Endothelial cell of umbilical vein (primary cell): ENCODE data around the gene PTTG1IP2. TPM values are rescaled to one million over a fixed set of nuclear protein-coding genes. Genes with fewer than 3 reads are reported as not detected.

Experiments used
- BruUV-seq: library from RNA; stranded (reverse); fragments of 400-500 nt; replicated peaks from 2 replicates; lab custom pipeline; 2021; lab: Mats Ljungman, UMichigan
- CTCF ChIA-PET: fragments of 300-600, 350-600 bp; sonication (Branson Sonifier 250); formaldehyde crosslinking; loops from one replicate; lab custom pipeline; 2021; ENCODE audit warnings: antibody characterized with exemption, inconsistent platforms; lab: Charles Lee
- POLR2A ChIA-PET: fragments of 300-600, 350-600 bp; sonication (Branson Sonifier 250); formaldehyde crosslinking; loops from one replicate; lab custom pipeline; 2021; ENCODE audit warnings: antibody characterized with exemption, inconsistent platforms; lab: Charles Lee
- DNase-seq: peaks from one replicate; pipeline ENCODE4 v3.0.0-alpha.2; 2011; ENCODE audit warnings: low read depth, low spot score
- FAIRE-seq: peaks from 2 replicates; lab custom pipeline; 2011; peaks lifted over from hg19 to GRCh38; lab: Jason Lieb, UNC
- H2AFZ ChIP-seq: 2 replicates; pipeline ENCODE4 v1.6.0; 2012; ENCODE audit warnings: low read depth, low read length, control low read depth, inconsistent platforms
- H3K27ac ChIP-seq: 2 replicates; pipeline ENCODE4 v1.5.1; 2011; ENCODE audit warnings: low read depth, mild to moderate bottlenecking, control low read depth, low read length, moderate library complexity; ENCODE audit not compliant: insufficient read depth
- H3K27me3 ChIP-seq, 2 experiments: 2 replicates each; pipeline versions ENCODE4 v1.6.0 to v1.6.1; 2011; ENCODE audit warnings: low read length in 2 of 2, mixed read lengths in 1 of 2; ENCODE audit not compliant: control insufficient read depth in 2 of 2, insufficient read depth in 2 of 2
- H3K36me3 ChIP-seq, 2 experiments: 2 replicates in 1 of 2; 3 replicates in 1 of 2; pipeline ENCODE4 v1.5.1; 2011; ENCODE audit warnings: low read length in 2 of 2, mild to moderate bottlenecking in 1 of 2, moderate library complexity in 1 of 2; ENCODE audit not compliant: control insufficient read depth in 2 of 2, insufficient read depth in 2 of 2; ENCODE audit errors: extremely low read depth in 1 of 2
- H3K4me1 ChIP-seq: 3 replicates; pipeline ENCODE4 v1.5.1; 2011; ENCODE audit warnings: mild to moderate bottlenecking, low read length; ENCODE audit not compliant: control insufficient read depth, insufficient read depth; ENCODE audit errors: extremely low read depth
- H3K4me2 ChIP-seq: 2 replicates; pipeline ENCODE4 v1.6.1; 2011; ENCODE audit warnings: low read length, control low read depth, mixed read lengths; ENCODE audit not compliant: insufficient read depth
- H3K4me3 ChIP-seq, 3 experiments: fragments of 200-600 bp in 1 of 3; sonication (generic), shearing (Covaris generic) in 1 of 3; replicated peaks in 1 of 3; 2 replicates each; pipeline ENCODE4 v1.5.1; 2011 to 2016; ENCODE audit warnings: control low read depth in 3 of 3, low read length in 3 of 3, mild to moderate bottlenecking in 2 of 3, inconsistent platforms in 1 of 3, low read depth in 1 of 3, moderate library complexity in 1 of 3; ENCODE audit not compliant: insufficient read depth in 1 of 3
- H3K79me2 ChIP-seq: 2 replicates; pipeline ENCODE4 v1.6.0; 2012; ENCODE audit warnings: low read length, inconsistent platforms; ENCODE audit not compliant: control insufficient read depth, insufficient read depth
- H3K9ac ChIP-seq: replicated peaks from 2 replicates; pipeline ENCODE3; 2011; ENCODE audit warnings: low read length, control low read depth; ENCODE audit not compliant: insufficient read depth; ENCODE audit errors: extremely low read depth
- H3K9me1 ChIP-seq: replicated peaks from 3 replicates; pipeline ENCODE4 v1.6.0; 2011; ENCODE audit warnings: mild to moderate bottlenecking, low read length; ENCODE audit not compliant: control insufficient read depth, insufficient read depth; ENCODE audit errors: extremely low read depth
- H3K9me3 ChIP-seq: replicated peaks from 2 replicates; pipeline ENCODE4 v1.5.1; 2012; ENCODE audit warnings: low read length, inconsistent platforms; ENCODE audit not compliant: control insufficient read depth, insufficient read depth
- H4K20me1 ChIP-seq: replicated peaks from 2 replicates; pipeline ENCODE3; 2011; ENCODE audit warnings: mild to moderate bottlenecking, low read length; ENCODE audit not compliant: control insufficient read depth, insufficient read depth; ENCODE audit errors: extremely low read depth
- EZH2 ChIP-seq: IDR thresholded peaks from 2 replicates; pipeline ENCODE4 v1.6.1; 2012; ENCODE audit warnings: borderline replicate concordance, low read depth, mild to moderate bottlenecking, moderate library complexity, low read length, inconsistent platforms; ENCODE audit not compliant: severe bottlenecking
- FOS ChIP-seq: IDR thresholded peaks from 2 replicates; pipeline ENCODE4 v1.6.1; 2011; ENCODE audit warnings: mild to moderate bottlenecking, low read length, moderate library complexity, borderline replicate concordance; ENCODE audit not compliant: insufficient read depth
- GATA2 ChIP-seq: IDR thresholded peaks from 2 replicates; pipeline ENCODE4 v1.7.0; 2011; ENCODE audit warnings: low read depth, mild to moderate bottlenecking, moderate library complexity, mixed read lengths, low read length; ENCODE audit not compliant: insufficient read length, insufficient read depth
- MYC ChIP-seq: IDR thresholded peaks from one replicate; pipeline ENCODE4 v1.6.1; 2011; ENCODE audit warnings: mild to moderate bottlenecking, low read depth, low read length
- POLR2AphosphoS5 ChIP-seq: IDR thresholded peaks from 2 replicates; pipeline ENCODE4 v1.6.1; 2012; ENCODE audit warnings: low read depth, mild to moderate bottlenecking, control low read depth, low read length, moderate library complexity; ENCODE audit not compliant: insufficient read depth
- dilution Hi-C: fragments of 300-500 bp; cut with MboI; formaldehyde crosslinking; loops from one replicate; pipeline ENCODE4 v1.15.0; 2019; ENCODE audit warnings: low sequenced_read_pairs; ENCODE audit not compliant: extremely low pct_ligation_motif_present
- intact Hi-C: fragments of 100-400 bp; cut with micrococcal nuclease; formaldehyde crosslinking; loops from one replicate; pipeline ENCODE4 v1.10.0; 2022
- polyA plus RNA-seq, 4 experiments: library from polyadenylated mRNA; depleted of rRNA in 3 of 4; stranded (reverse) in 3 of 4; unstranded in 1 of 4; fragments of >200 nt; gene quantifications; 2 replicates each; pipeline versions ENCODE4 v1.2.1 to v1.2.3, GENCODE V29; 2011 to 2012; ENCODE audit warnings: missing spikeins in 1 of 4
- total RNA-seq: library from RNA; stranded (reverse); gene quantifications from 2 replicates; pipeline ENCODE4 v1.2.3, GENCODE V29; 2021
- TF ChIP-seq, protein P1 (sequence below), 2 donors: IDR thresholded peaks; 1 replicate in 1 of 2; 2 replicates in 1 of 2; pipeline ENCODE4 v1.5.1; 2011; ENCODE audit warnings: low read length in 2 of 2, mild to moderate bottlenecking in 2 of 2, moderate library complexity in 2 of 2, control low read depth in 1 of 2, inconsistent platforms in 1 of 2, low read depth in 1 of 2; ENCODE audit not compliant: insufficient read depth in 1 of 2; ENCODE audit errors: extremely low read depth in 1 of 2

Gene PTTG1IP2
- total and polyA plus RNA-seq, 2 donors (not counting 3 experiments of a cell fraction or from before 2014, with no cell fraction given), result not detected

GRCh38 chr7:90424720-90425119, 44.7 kb upstream of the PTTG1IP2 start:
- POLR2A ChIA-PET, result no interaction called here
- Histone ChIP-seq H3K4me1 (peaks cover 9% of the 10 kb centered on the region), H4K20me1 (no peaks in the 10 kb centered on the region), H3K36me3 (no peaks in the 10 kb centered on the region), H3K9ac (no peak overlapping the region), H3K4me2 (no peak overlapping the region), H3K9me3 (no peaks in the 10 kb centered on the region), H2AFZ (no peak overlapping the region), H3K27ac (no peak overlapping the region), H3K4me3 (no peak overlapping the region), H3K79me2 (no peaks in the 10 kb centered on the region), H3K27me3 (peaks cover 0 to 2% of the 10 kb centered on the region in 2 experiments), H3K9me1 (no peaks in the 10 kb centered on the region)
- dilution Hi-C loops (no loop called here), intact Hi-C loops (no loop called here)
- BruUV-seq, result no TSS peak
- CTCF ChIA-PET, result no interaction called here
- no peak for TF ChIP-seq GATA2
- TF ChIP-seq, protein P1, sequence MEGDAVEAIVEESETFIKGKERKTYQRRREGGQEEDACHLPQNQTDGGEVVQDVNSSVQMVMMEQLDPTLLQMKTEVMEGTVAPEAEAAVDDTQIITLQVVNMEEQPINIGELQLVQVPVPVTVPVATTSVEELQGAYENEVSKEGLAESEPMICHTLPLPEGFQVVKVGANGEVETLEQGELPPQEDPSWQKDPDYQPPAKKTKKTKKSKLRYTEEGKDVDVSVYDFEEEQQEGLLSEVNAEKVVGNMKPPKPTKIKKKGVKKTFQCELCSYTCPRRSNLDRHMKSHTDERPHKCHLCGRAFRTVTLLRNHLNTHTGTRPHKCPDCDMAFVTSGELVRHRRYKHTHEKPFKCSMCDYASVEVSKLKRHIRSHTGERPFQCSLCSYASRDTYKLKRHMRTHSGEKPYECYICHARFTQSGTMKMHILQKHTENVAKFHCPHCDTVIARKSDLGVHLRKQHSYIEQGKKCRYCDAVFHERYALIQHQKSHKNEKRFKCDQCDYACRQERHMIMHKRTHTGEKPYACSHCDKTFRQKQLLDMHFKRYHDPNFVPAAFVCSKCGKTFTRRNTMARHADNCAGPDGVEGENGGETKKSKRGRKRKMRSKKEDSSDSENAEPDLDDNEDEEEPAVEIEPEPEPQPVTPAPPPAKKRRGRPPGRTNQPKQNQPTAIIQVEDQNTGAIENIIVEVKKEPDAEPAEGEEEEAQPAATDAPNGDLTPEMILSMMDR (IDR thresholded peaks at IDR 0.05; ENCODE audit: extremely low read depth in 1 of 2, insufficient read depth in 1 of 2, low read depth in 1 of 2, low read length in 2 of 2), result no peak
- TF ChIP-seq POLR2AphosphoS5, result no peak
- DNase-seq (no peak), FAIRE-seq (no peak)

DNA sequence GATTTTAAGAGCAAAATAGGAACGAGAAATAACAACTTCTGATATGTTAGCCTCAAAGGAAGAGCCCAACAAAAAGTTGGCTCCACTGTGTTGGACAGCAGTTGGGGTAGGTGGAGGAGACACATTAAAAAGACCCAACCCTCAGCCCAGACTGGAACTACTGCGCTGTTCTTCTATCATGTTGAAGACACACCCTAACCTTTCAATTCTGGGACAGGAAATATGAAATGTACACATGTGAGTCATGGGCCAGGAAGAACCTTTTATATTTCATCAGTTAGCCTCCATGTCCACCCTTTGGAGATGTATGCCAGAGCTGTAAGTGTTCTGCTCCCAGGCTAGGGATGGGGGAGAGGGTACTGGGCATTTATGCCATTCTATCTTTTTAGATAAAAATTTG, 44.1 kb upstream of the PTTG1IP2 start:
- Histone ChIP-seq H3K27ac (no peak overlapping the region), H3K79me2 (no peaks in the 10 kb centered on the region), H3K27me3 (no peaks in the 10 kb centered on the region), H2AFZ (no peak overlapping the region), H3K4me2 (no peak overlapping the region), H3K4me1 (peaks cover 9% of the 10 kb centered on the region), H3K4me3 (no peak overlapping the region), H3K36me3 (no peaks in the 10 kb centered on the region), H3K9ac (no peak overlapping the region), H3K9me3 (no peaks in the 10 kb centered on the region), H3K9me1 (no peaks in the 10 kb centered on the region), H4K20me1 (no peaks in the 10 kb centered on the region)
- FAIRE-seq (peak; percentile 28), DNase-seq (no peak)
- TF ChIP-seq MYC (no peak), FOS (peak; percentile 34), GATA2 (no peak), EZH2 (no peak)
- dilution Hi-C loops (no loop called here), intact Hi-C loops (no loop called here)
- ChIA-PET CTCF (no interaction called here), POLR2A (no interaction called here)
- BruUV-seq, result no TSS peak
